ENCODE data around the gene TXNDC17.
"Not testable (repeated sequence)": the region's sequence is repeated elsewhere in the genome, so short reads cannot be mapped to it uniquely, and the experiment has no call there.

TXNDC17 gene

DNA sequence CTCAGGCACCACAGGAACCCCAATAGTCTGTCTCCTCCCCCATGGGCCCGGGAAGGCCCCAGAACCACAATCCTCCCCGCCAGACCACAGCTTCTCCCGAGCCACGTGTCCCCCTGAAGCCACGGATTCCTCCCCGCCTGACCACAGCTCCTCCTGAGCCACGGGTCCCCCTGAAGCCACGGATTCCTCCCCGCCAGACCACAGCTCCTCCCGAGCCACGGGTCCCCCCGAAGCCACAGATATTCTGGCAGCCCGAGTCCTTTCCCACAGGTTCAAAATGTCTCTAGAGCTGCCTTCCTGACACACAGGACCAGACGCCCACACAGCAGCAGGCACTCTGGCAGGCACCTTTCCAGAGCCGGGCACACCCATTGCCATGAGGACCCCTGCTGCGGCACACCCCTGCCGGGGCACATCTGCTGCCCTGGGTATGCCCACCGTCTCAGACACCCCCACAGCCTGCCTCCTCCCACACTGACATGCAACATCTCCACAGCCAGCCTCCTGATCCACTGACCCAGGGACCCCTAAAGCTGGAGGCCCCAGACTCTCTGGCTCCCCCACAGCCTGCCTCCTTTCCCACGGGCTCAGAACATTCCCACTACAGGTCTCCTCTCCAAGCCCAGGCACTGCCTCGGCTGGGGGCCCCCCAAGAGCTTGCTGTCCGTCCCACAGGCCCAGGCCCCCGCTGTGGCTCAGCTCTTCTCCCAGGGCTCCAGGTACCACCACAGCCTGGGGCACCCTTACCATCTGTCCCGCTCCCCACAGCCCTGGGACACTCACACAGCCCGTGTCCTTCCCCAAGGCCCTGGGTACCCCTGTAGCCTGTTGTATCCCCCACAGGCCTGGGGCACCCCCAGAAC is 2.6 kb upstream of the TXNDC17 start:
- no peak for DNase-seq

DNA sequence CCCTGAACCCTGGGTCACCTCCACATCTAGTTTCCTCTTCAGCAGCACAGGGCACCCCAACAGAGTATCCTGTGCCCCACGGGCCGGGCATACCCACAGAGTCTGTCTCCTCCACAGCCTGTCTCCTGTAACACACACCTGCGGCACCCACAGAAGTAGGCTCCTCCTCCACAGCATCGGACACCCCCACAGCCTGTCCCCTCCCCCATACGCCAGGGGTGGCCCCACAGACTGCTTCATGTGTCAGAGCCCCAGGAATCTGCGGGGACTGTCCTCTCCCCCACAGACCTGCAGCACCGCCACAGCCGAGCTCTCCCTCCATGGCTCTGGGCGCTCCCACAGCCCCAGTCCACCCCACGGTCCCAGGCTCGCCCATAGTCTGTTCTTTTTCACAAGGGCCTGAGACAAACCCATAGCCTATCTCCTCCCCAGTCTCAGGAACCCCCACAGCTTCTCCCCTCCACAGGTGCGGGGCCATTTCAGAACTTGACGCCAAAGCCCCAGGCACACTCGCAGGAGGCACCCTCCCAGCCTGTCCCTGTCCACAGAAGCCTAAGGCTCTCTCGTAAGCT is 1.8 kb upstream of the TXNDC17 start:
- no peak for DNase-seq

- DNase-seq = peak; percentile 73
These were observed 999 bp upstream of the TXNDC17 start for GRCh38 chr17:6639586-6640535.

DNA sequence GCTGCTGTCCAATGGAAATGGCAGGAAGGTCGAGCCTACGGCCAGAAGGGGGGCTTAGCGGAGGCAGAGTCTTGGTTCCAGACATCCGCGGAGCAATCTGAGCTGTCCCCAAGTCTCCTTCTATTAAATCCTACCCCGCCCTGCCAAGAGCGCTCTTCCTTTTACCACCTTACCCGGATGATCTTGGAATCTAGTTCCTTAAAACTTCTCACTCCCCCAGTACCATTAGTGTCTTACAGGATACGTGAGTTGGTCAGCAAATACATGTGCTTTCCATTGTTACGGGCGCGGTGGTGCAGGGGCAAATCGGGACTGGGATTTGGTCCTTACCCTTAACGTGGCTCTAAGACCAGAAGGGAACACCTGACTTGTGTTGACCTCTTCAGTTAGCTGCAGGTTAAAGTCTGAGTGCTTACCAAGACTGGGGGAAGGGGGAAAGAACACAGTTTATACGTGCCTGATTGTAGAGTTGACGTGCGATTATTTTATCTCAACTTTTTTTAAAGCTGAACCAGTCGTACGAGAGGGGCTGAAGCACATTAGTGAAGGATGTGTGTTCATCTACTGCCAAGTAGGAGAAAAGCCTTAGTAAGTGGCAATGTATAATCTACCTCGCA is 495 bp downstream of the TXNDC17 start:
- no peak for DNase-seq

DNA sequence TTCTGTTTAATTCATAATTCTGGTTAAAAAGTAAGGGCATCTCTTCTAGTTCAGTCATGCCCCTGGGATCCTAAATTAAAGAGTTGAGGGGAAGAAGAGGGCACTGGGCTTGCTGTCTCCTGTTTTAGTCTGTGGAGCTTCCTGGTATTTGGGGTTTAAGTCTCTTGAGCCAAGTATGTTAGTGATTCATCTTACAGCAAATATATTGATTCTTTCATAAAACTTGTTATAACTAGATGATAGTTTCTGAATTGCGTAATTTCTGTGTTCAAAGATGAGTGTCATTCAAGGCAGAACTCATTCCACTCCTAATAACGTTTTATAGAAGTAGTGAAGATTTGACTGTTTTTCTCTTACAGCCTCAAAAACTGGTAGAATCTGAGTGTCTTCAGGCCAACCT is 1.7 kb downstream of the TXNDC17 start:
- no peak for DNase-seq

DNA sequence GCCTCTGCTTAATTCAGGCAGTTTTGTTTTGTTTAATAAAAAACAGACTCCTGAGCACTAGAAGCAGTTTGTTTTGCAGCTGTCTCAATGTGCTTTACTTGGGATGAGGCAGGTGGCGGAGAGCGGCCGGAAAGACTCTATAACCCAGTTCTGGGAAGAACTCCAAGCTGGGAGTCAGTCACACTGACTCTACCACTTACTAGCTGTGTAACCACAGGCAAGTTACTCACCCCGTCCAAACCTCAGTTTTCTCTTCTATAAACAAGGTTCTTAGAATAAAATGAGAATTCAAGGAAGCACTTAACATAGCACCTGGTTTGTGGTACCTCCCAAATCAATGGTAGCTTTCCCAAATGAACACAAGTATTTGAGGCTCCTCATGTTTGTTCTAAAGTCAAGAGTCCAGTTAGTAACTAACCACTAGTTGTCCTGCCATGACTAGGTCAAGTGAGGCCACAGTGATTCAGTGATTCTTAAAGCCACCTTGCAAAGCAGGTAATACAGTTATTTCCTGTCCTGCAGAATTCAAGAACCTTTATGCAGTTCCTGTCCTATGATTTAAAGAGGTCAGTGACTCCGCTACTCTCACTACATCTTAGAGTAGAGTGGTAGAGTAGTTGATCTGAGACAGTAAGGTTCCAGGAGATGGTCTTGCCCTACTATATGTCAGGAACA is 2.7 kb downstream of the TXNDC17 start:
- DNase-seq = no peak

- no peak for DNase-seq
These were observed 7.3 kb downstream of the TXNDC17 start for GRCh38 chr17:6648181-6648580.

DNA sequence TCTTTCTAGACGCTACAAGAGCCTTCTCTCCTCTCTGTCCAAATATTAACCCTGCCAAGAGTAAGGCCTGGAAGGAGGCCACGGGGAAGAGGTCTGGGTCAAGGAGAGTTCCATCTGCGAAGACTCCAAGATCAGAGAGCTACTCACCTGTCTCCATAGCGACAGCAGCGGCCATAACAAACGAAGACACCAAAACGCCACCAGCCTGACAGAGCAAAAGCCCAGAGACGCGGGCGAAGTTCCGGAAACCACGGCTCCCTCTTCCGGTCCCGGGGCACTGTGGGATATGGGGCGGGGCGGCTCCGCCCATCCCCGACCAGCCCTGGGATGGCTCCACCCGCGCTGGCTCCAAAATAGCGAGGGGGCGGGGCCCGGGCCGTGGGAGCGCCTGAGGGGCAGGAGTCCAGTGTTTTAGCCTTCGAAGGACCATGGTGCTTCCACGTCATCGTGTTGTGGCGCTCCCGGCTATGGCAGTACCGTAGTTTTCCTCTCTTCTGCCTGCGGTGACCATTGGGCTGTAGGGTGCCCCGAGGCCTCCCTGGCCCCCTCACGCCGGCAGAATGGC is 10.6 kb downstream of the TXNDC17 start, which contains the start of the genes C17orf100 and MED31:
Gene C17orf100, plus strand, starts transcription at position 409 of the 565 bp plus-strand sequence. Its CDS starts 152 bp downstream, at position 561.
Gene MED31, minus strand, starts transcription at position 252 of the 565 bp plus-strand sequence. Its CDS starts 77 bp downstream, at position 175.
- DNase-seq = peak; percentile 97

DNA sequence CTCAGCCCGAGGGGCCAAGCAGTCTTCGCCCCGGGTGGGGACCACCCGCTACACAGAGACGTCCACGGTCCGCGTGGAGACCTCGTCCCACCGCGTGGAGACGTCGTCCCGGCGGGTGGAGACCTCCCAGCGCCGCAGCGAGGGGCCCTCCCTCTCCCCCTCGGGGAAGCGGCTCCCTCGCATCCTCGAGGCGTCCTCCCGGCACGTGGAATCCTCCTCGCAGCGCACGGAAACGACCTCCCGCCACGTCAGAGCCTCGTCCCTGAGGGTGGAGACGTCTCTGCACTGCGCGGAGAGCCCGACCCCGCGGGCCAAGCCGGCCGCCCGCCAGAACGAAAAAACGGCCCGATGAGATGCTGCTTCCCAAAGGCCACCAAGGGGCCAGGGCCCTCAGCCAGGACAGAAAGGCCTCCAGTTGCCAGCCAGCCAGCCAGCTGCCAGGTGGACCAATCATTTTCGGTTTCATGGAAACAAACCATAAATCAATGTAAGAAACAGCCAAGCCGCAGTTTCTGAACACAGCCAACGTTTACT is 11.1 kb downstream of the TXNDC17 start:
- DNase-seq = no peak

DNA sequence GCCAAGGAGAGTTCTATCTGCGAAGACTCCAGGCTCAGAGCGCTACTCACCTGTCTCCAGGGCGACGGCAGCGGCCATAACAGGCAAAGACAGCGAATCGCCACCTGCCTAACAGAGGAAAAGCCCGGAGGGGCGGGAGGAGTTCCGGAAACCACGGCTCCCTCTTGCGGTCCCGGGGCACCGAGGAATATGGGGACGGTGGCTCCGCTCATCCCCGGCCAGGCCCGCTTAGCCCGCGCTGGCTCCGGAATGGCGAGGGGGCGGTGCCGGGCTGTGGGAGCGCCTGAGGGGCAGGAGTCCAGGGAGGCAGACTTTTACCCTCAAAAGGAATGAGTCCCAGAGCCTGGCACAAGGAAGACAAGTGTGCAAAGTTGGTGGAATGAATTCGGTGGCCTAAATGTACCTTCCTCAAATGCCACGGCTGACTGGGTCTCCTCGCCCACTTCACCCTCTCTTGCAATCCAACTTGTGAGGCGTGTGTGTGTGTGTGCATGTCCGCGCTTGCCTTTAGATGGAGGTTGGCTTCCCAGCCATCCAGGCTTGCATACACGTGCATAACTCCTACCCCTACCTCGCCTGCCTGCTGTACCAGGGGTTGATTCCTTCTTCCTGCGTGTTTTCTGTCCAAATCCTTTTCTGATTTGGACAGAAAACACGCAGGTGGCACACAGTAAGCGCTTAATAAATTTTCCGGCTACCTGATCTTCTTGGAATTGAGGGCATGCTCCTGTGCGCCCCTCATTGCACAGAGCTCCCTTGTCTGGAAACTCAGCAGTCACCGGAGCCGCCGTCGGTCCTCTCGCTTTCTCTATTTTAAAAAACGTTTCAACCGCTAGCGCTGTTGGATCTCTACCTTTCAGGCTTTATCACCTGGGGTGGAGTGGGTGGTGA is 14.2 kb downstream of the TXNDC17 start:
- DNase-seq = no peak

GRCh38 chr17:6655732-6656361 is 15.0 kb downstream of the TXNDC17 start:
- DNase-seq = not testable (repeated sequence)

DNA sequence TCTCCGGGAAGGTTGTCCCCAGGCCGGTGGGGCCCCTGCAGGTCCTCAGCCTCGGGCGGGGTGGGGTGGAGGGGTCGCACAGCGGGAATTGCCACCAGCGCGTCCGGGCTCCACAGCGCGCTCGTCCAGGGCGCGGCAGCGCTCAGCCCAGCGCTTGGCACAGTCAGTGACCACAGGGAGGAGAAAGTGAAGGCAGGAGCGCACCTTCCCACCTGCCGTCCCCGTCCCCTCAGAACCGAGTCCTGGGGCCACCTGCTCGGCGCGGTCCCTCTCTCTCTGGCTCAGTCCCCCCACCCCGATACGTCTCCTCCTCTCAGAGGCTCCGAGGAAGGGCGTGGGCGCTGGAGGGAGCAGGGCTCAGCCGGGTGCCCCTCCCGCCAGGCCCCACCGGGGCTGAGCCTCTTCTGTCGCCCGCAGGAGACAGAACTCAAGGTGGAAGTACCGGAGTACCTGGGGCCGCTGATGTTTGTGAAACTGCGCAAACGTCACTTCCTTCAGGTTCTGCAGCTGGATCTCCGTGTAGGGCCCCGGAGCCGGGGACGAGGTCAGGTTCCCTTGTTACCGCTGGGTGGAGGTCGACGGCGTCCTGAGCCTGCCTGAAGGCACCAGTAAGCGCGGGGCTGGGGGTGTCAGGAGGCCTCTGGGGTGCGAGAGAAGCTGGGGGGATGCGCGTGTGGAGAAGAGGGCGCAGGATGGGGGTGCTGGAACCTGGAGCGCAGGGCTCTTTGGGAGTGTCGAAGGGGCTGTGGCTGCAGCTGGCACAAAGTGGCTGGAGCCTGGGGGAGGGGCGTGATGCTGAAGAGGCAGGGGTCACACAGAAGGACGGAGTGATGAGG is 16.2 kb downstream of the TXNDC17 start:
- DNase-seq = peak; percentile 75

- no peak for DNase-seq
These were observed 16.9 kb downstream of the TXNDC17 start for GRCh38 chr17:6657633-6658287.

DNA sequence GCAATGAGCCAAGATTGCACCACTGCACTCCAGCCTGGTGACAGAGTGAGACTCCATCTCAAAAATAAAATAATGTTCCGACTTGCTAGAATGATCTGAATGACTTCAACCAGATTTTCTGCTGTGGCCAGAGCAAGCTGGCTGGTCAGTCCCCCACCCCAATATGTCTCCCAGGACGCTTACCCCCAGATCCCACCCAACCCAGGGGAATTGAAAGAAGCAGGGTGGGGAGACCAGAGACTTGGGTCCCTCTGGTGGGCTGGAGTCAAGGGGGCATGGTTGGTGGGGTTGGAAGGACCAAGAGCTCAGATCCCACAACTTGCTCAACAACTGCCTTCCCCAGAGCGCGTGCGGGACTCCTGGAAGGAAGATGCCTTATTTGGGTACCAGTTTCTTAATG is 17.6 kb downstream of the TXNDC17 start:
- not testable (repeated sequence) for DNase-seq

DNA sequence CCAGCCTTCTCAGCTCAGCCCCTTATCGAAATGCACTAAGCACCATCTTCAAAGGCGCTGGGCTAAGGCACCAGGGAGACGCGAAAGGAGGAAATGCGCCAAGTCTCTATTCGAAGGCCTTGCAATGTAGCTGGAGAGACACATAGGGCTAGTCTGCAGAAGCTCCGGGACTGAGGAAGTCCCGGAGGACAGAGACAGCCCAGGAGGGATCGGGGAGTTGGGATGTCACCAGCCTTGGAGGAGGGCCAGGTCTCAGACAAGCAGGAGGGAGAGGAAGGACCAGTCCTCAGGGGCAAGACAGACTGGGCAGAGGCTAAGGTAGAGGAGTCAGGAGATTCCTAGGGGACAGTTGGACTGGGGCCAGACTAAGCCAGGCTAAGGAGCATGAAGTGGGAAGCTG is 19.2 kb downstream of the TXNDC17 start:
- no peak for DNase-seq

GRCh38 chr17:6660805-6661463 is 20.1 kb downstream of the TXNDC17 start:
- DNase-seq = no peak

- DNase-seq = no peak
These were observed 20.6 kb downstream of the TXNDC17 start for GRCh38 chr17:6661464-6661848.

DNA sequence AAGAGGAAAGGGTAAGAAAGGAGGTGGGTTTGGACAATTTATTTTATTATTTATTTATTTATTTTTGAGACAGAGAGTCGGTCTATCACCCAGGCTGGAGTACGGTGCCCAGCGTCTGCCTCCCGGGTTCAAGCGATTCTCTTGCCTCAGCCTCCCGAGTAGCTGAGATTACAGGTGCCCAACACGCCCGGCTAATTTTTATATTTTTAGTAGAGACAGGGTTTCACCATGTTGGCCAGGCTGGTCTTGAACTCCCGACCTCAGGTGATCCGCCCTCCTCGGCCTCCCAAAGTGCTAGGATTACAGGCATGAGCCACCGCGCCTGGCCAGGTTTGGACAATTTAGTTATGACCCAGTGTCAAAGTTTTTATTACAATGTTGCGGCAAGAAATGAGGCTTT is 22.3 kb downstream of the TXNDC17 start:
- not testable (repeated sequence) for DNase-seq

Measured in activated CD8-positive, alpha-beta memory T cell treated with anti-CD3 and anti-CD28 coated beads, Interleukin-2, amount 50 U/mL, for 48 hours (primary cell).